ENCODE results near the gene SLC8B1.

DNA sequence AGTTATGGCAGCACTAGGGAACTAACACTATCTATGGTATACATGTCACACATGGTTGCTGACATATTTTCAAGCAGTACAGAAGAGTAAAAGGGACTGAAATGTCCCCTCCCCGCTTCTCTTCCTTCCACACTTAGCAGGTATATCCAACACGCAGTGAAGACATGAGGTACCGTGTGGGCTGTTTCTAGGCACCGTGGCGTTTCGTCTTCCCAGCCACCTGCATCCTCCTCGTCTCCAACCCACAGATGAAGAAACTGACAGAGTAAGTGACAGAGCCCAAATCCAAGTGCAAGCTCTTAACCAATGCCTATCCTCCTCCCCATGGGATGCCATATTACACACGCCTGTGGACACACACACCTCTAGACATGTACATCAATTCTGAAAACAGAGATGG, 32.4 kb downstream of the SLC8B1 start:
- TF ChIP-seq, protein P1, sequence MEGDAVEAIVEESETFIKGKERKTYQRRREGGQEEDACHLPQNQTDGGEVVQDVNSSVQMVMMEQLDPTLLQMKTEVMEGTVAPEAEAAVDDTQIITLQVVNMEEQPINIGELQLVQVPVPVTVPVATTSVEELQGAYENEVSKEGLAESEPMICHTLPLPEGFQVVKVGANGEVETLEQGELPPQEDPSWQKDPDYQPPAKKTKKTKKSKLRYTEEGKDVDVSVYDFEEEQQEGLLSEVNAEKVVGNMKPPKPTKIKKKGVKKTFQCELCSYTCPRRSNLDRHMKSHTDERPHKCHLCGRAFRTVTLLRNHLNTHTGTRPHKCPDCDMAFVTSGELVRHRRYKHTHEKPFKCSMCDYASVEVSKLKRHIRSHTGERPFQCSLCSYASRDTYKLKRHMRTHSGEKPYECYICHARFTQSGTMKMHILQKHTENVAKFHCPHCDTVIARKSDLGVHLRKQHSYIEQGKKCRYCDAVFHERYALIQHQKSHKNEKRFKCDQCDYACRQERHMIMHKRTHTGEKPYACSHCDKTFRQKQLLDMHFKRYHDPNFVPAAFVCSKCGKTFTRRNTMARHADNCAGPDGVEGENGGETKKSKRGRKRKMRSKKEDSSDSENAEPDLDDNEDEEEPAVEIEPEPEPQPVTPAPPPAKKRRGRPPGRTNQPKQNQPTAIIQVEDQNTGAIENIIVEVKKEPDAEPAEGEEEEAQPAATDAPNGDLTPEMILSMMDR (IDR thresholded peaks at IDR 0.05) = no peak
- TF ChIP-seq POLR2AphosphoS5 (IDR thresholded peaks at IDR 0.05; ENCODE audit: insufficient read depth in 1 of 2, low read depth in 1 of 2) (no peak), POLR2A (IDR thresholded peaks at IDR 0.05) (no peak)

Measured in vagina (tissue), 2 donors.